Measurements from ENCODE around the gene ZNRF1. TPM values are rescaled to one million over a fixed set of nuclear protein-coding genes. Genes with fewer than 3 reads are reported as not detected.

ZNRF1 gene
- total RNA-seq, 1 experiment from 2014 or later, result 52.3 TPM

GRCh38 chr16:75152635-75153034 lies 153.8 kb downstream of the ZNRF1 start:
- in situ Hi-C loops (cut with HindIII; ENCODE audit: low pct_unique_long_range_greater_than_20kb, low sequenced_read_pairs) (no loop called here), intact Hi-C loops (cut with micrococcal nuclease; ENCODE audit: unreplicated experiment) (no loop called here)
- DNase-seq (ENCODE audit: low read depth, low spot score) (no peak), ATAC-seq (no peak)
- H3K4me1 ChIP-seq (ENCODE audit: control insufficient read depth, insufficient read depth, low read length), result no peaks in the 10 kb centered on the region
- TF ChIP-seq SIN3A (IDR thresholded peaks at IDR 0.05; ENCODE audit: borderline replicate concordance, insufficient read depth, low read depth, low read length) (no peak), POLR2AphosphoS5 (IDR thresholded peaks at IDR 0.05; ENCODE audit: low read depth, low read length) (no peak), CTCF (IDR thresholded peaks at IDR 0.05) (no peak)
- H3K36me3 ChIP-seq (ENCODE audit: control insufficient read depth, insufficient read depth, low read length), result no peaks in the 10 kb centered on the region
- no peaks in the 10 kb centered on the region for H3K27me3 ChIP-seq (ENCODE audit: control insufficient read depth, insufficient read depth, low read length)
- H3K9me3 ChIP-seq (ENCODE audit: control insufficient read depth, insufficient read depth, low read depth, low read length), result peaks cover 24% of the 10 kb centered on the region; the same call in 1 of the 2 replicates
- BruUV-seq (replicated peaks), result no TSS peak
- CTCF ChIA-PET, result no interaction called here
- no peak overlapping the region for H3K4me3 ChIP-seq (ENCODE audit: low read depth in 2 of 2, low read length in 2 of 2)
- POLR2A ChIA-PET, result no interaction called here
- H3K27ac ChIP-seq (ENCODE audit: low read length), result no peak overlapping the region

- CTCF ChIA-PET, result no interaction called here
- Histone ChIP-seq H3K4me1 (ENCODE audit: control insufficient read depth, insufficient read depth, low read length) (no peaks in the 10 kb centered on the region), H3K4me3 (ENCODE audit: low read depth in 2 of 2, low read length in 2 of 2) (no peak overlapping the region), H3K9me3 (ENCODE audit: control insufficient read depth, insufficient read depth, low read depth, low read length) (peaks cover 7% of the 10 kb centered on the region; the same call in 1 of the 2 replicates), H3K36me3 (ENCODE audit: control insufficient read depth, insufficient read depth, low read length) (no peaks in the 10 kb centered on the region), H3K27ac (ENCODE audit: low read length) (no peak overlapping the region), H3K27me3 (ENCODE audit: control insufficient read depth, insufficient read depth, low read length) (no peaks in the 10 kb centered on the region)
- no peak for TF ChIP-seq POLR2AphosphoS5 (IDR thresholded peaks at IDR 0.05; ENCODE audit: low read depth, low read length)
- POLR2A ChIA-PET, result no interaction called here
- DNase-seq (ENCODE audit: low read depth, low spot score) (no peak), ATAC-seq (no peak)
- intact Hi-C loops (cut with micrococcal nuclease; ENCODE audit: unreplicated experiment) (no loop called here), in situ Hi-C loops (cut with HindIII; ENCODE audit: low pct_unique_long_range_greater_than_20kb, low sequenced_read_pairs) (no loop called here)
- BruUV-seq (replicated peaks), result no TSS peak
Observed at GRCh38 chr16:75160386-75160785, 161.6 kb downstream of the ZNRF1 start.

Other genes starting within 250 kb of the ZNRF1 start
- 0.15 TPM for gene FA2H, start 224.2 kb upstream of the ZNRF1 start, total RNA-seq (2021; ENCODE audit: unreplicated experiment)
- 58.7 TPM for gene WDR59, start 13.9 kb upstream of the ZNRF1 start, total RNA-seq (2021; ENCODE audit: unreplicated experiment)
- 3.1 TPM for gene LDHD, start 117.8 kb downstream of the ZNRF1 start, total RNA-seq (2021; ENCODE audit: unreplicated experiment)
- gene ZFP1, start 149.5 kb downstream of the ZNRF1 start, total RNA-seq (2021; ENCODE audit: unreplicated experiment), result 10.0 TPM
- gene CTRB2, start 208.1 kb downstream of the ZNRF1 start, total RNA-seq (2021; ENCODE audit: unreplicated experiment), result 5.0 TPM
- gene CTRB1, start 220.0 kb downstream of the ZNRF1 start, total RNA-seq (2021; ENCODE audit: unreplicated experiment), result 2.7 TPM